DMS79 (cell line): ENCODE results near the gene ELOF1.
A peak's percentile ranks its signal among the peaks of the same experiment; 100 is the strongest.

ENCODE experiments used
- DNase-seq: peaks from one replicate; lab custom pipeline; 2025; lab: John Stamatoyannopoulos, UW

The ELOF1 gene

GRCh38 chr19:11535792-11536595 lies 23.0 kb downstream of the ELOF1 start:
- DNase-seq: no peak

GRCh38 chr19:11534948-11535347 lies 24.1 kb downstream of the ELOF1 start:
- DNase-seq: no peak

GRCh38 chr19:11534538-11534937 lies 24.5 kb downstream of the ELOF1 start:
- no peak for DNase-seq

GRCh38 chr19:11530432-11530831 lies 28.6 kb downstream of the ELOF1 start:
- no peak for DNase-seq

- peak; percentile 99 for DNase-seq
Observed at GRCh38 chr19:11528551-11529341, 30.3 kb downstream of the ELOF1 start, which contains the start of gene ECSIT. ECSIT (minus strand) TSS chr19:11529134; CDS start chr19:11519170, 9,964 bp downstream.

- DNase-seq: no peak
Observed at GRCh38 chr19:11519138-11519537, 39.9 kb downstream of the ELOF1 start.

- DNase-seq: no peak
Observed at GRCh38 chr19:11513946-11514345, 45.1 kb downstream of the ELOF1 start.

- DNase-seq: no peak
Observed at GRCh38 chr19:11510444-11510843, 48.6 kb downstream of the ELOF1 start.

- no peak for DNase-seq
Observed at GRCh38 chr19:11507370-11508078, 51.5 kb downstream of the ELOF1 start.

GRCh38 chr19:11506967-11507366 lies 52.1 kb downstream of the ELOF1 start:
- no peak for DNase-seq

GRCh38 chr19:11506101-11506555 lies 52.9 kb downstream of the ELOF1 start:
- no peak for DNase-seq

GRCh38 chr19:11505504-11506100 lies 53.4 kb downstream of the ELOF1 start, which contains the start of gene ZNF653:
ZNF653 (minus strand) TSS chr19:11505839; CDS start chr19:11505786, 53 bp downstream.
- DNase-seq: peak; percentile 93

GRCh38 chr19:11505032-11505503 lies 54.0 kb downstream of the ELOF1 start:
- DNase-seq: peak; percentile 94

- no peak for DNase-seq
Observed at GRCh38 chr19:11504502-11505031, 54.5 kb downstream of the ELOF1 start.
